Measurements from ENCODE around the gene LGSN. TPM values are rescaled to one million over a fixed set of nuclear protein-coding genes. Genes with fewer than 3 reads are reported as not detected.

LGSN gene
- polyA plus RNA-seq, 1 experiment = not detected

GRCh38 chr6:63321821-63322220, 2.0 kb upstream of the LGSN start:
- CTCF ChIA-PET = no interaction called here

GRCh38 chr6:63317641-63318040, 2.1 kb downstream of the LGSN start:
- ChIA-PET CTCF (interaction anchor here (1.3 to 1.6 kb wide), 2 partner anchors 10 to 256 kb away, joined by 3 to 4 read pairs; no protein-coding TSS in a partner anchor), POLR2A (no interaction called here)
- Histone ChIP-seq H3K4me3 (ENCODE audit: low read depth, low read length) (no peak overlapping the region), H3K36me3 (ENCODE audit: control insufficient read depth, insufficient read depth, low read length) (no peaks in the 10 kb centered on the region), H3K27me3 (ENCODE audit: control insufficient read depth, insufficient read depth, low read length) (no peaks in the 10 kb centered on the region; the same call in 1 of the 2 replicates)
- TF ChIP-seq CTCF (IDR thresholded peaks at IDR 0.05; ENCODE audit: insufficient read depth, low read depth, low read length) = no peak
- no peak for DNase-seq (ENCODE audit: low read depth)

More at GRCh38 chr6:63321821-63322220, 2.0 kb upstream of the LGSN start:
- Histone ChIP-seq H3K27me3 (ENCODE audit: control insufficient read depth, insufficient read depth, low read length) (no peaks in the 10 kb centered on the region), H3K36me3 (ENCODE audit: control insufficient read depth, insufficient read depth, low read length) (no peaks in the 10 kb centered on the region), H3K4me3 (ENCODE audit: low read depth, low read length) (no peak overlapping the region)
- TF ChIP-seq CTCF (IDR thresholded peaks at IDR 0.05; ENCODE audit: insufficient read depth, low read depth, low read length) = no peak
- no peak for DNase-seq (ENCODE audit: low read depth)
- POLR2A ChIA-PET = no interaction called here

- H3K36me3 ChIP-seq (ENCODE audit: control insufficient read depth, insufficient read depth, low read length) = no peaks in the 10 kb centered on the region
- no peak for TF ChIP-seq CTCF (IDR thresholded peaks at IDR 0.05; ENCODE audit: insufficient read depth, low read depth, low read length)
- CTCF ChIA-PET = interaction anchor here (0.9 kb wide), 1 partner anchor 8 kb away, joined by 3 read pairs; no protein-coding TSS in a partner anchor
- DNase-seq (ENCODE audit: low read depth) = no peak
- H3K4me3 ChIP-seq (ENCODE audit: low read depth, low read length) = no peak overlapping the region
- no peaks in the 10 kb centered on the region; the same call in 1 of the 2 replicates for H3K27me3 ChIP-seq (ENCODE audit: control insufficient read depth, insufficient read depth, low read length)
- POLR2A ChIA-PET = no interaction called here
These were observed 3.7 kb downstream of the LGSN start for GRCh38 chr6:63316113-63316512.

- Histone ChIP-seq H3K4me3 (ENCODE audit: low read depth, low read length) (no peak overlapping the region), H3K36me3 (ENCODE audit: control insufficient read depth, insufficient read depth, low read length) (no peaks in the 10 kb centered on the region), H3K27me3 (ENCODE audit: control insufficient read depth, insufficient read depth, low read length) (no peaks in the 10 kb centered on the region; the same call in 1 of the 2 replicates)
- ChIA-PET CTCF (no interaction called here), POLR2A (no interaction called here)
- DNase-seq (ENCODE audit: low read depth) = no peak
- no peak for TF ChIP-seq CTCF (IDR thresholded peaks at IDR 0.05; ENCODE audit: insufficient read depth, low read depth, low read length)
These were observed 6.7 kb downstream of the LGSN start for GRCh38 chr6:63313111-63313510.

- ChIA-PET CTCF (interaction anchor here (0.7 to 1.7 kb wide), 15 partner anchors 9 to 506 kb away, joined by 3 to 12 read pairs (median 3); no protein-coding TSS in a partner anchor), POLR2A (no interaction called here)
- Histone ChIP-seq H3K36me3 (ENCODE audit: control insufficient read depth, insufficient read depth, low read length) (no peaks in the 10 kb centered on the region), H3K27me3 (ENCODE audit: control insufficient read depth, insufficient read depth, low read length) (no peaks in the 10 kb centered on the region), H3K4me3 (ENCODE audit: low read depth, low read length) (no peak overlapping the region)
- DNase-seq (ENCODE audit: low read depth) = no peak
- TF ChIP-seq CTCF (IDR thresholded peaks at IDR 0.05; ENCODE audit: insufficient read depth, low read depth, low read length) = peak; percentile 54
These were observed 12.1 kb downstream of the LGSN start for GRCh38 chr6:63307581-63308246.
